Measurements from ENCODE around the gene ASCC3.

ASCC3 gene

DNA sequence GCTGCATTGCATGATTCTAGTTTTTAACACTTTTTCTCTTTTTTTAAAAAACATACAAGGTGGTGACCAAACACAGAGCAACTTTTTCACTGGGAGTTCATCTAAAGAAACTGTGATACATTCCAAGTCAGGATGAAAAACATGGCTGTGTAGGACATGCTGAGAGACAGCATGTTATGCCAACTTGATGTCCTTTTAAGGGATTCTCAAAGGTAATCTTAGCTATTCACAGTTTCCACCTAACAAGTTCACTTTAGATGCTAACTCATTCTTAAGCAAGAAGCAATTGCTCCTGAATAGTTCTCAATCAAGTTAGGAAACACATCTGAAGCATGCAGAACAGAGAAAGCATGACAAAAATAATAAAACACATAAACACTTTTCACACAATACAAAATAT lies 3.3 kb downstream of the ASCC3 start:
- no peak for TF ChIP-seq CTCF (conservative IDR thresholded peaks at IDR 0.05; ENCODE audit: low read depth)
- no peak overlapping the region for H3K27ac ChIP-seq
- DNase-seq (ENCODE audit: low spot score): no peak
- ChIA-PET POLR2A (ENCODE audit: low non-redundant PET) (no interaction called here), CTCF (no interaction called here)

DNA sequence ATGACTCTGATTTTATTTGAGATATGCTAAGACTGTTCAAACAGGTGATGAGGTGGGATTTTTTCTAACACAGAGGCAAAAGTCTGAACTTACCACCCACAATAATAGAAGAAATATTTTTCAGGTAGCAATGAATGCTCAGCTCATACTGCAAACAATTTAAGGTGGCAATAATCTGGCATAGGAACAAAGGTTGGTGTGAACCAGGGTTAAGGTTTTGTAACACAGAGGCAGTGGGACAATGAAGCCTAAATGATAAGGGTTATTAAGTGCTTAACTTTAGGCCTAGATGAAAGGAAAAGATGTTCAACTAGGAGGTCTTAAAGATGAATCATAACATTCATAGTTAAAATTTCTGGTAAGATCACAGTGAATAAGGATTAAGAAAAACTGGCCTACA lies 4.9 kb downstream of the ASCC3 start:
- ChIA-PET POLR2A (ENCODE audit: low non-redundant PET) (no interaction called here), CTCF (no interaction called here)
- DNase-seq (ENCODE audit: low spot score): no peak
- no peak overlapping the region for H3K27ac ChIP-seq
- TF ChIP-seq CTCF (conservative IDR thresholded peaks at IDR 0.05; ENCODE audit: low read depth): no peak

DNA sequence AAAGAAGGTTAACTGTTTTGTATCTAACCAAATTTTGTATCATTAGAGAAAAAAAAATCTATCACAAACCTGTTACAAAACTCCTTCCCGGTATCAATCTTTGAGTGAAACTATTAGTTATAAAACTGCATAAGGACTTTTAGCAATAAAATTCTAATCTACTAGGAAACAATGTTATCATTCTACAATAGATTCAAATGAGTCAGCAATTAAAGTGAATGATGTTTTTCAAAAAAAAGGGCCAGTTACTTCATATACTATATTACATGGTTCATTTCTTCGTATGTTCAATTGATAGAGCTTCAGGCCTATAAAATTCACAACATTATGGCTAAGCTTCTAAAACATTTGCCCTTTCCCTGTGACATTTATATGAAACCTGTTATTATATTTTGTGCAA lies 15.6 kb downstream of the ASCC3 start:
- POLR2A ChIA-PET (ENCODE audit: low non-redundant PET): no interaction called here
- CTCF ChIA-PET: no interaction called here
- DNase-seq (ENCODE audit: low spot score): no peak
- no peak overlapping the region for H3K27ac ChIP-seq
- TF ChIP-seq CTCF (conservative IDR thresholded peaks at IDR 0.05; ENCODE audit: low read depth): no peak

DNA sequence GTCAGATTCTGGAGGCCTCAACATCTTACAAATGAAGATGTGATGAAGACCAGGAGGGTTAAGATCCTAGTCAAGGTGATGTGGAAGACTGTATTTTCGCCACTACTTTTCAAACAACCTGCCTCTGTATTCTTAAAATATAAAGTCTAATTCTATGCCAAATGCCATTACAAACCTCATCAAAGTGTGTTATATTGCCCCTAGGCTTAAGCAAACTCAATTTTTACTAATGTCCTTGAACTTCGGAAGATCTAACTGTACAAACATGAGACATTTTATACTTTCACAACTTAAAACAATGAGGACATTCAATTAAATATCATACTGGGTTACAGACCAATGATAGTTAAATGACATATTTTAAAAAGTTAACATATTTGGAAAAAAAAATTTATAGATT lies 19.1 kb downstream of the ASCC3 start:
- TF ChIP-seq CTCF (conservative IDR thresholded peaks at IDR 0.05; ENCODE audit: low read depth): no peak
- no peak overlapping the region for H3K27ac ChIP-seq
- ChIA-PET CTCF (no interaction called here), POLR2A (ENCODE audit: low non-redundant PET) (no interaction called here)
- DNase-seq (ENCODE audit: low spot score): no peak

DNA sequence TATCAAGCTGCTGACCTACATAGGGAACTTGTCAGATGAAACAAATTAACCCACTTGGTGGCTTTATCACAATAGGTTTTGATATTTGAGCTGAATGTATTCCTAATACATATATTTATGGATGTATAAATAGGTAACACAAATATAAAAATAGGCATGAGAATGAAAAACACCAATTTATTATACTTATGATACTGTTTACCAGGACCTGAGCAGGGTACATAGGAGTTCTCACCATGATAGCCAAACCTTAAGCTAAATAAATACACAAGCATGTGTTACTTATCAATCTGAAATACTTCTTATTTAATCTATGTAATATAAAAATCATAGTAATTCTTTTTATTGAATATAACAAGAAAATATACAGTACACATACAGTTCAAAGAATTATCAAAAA lies 25.0 kb downstream of the ASCC3 start:
- POLR2A ChIA-PET (ENCODE audit: low non-redundant PET): no interaction called here
- DNase-seq (ENCODE audit: low spot score): no peak

DNA sequence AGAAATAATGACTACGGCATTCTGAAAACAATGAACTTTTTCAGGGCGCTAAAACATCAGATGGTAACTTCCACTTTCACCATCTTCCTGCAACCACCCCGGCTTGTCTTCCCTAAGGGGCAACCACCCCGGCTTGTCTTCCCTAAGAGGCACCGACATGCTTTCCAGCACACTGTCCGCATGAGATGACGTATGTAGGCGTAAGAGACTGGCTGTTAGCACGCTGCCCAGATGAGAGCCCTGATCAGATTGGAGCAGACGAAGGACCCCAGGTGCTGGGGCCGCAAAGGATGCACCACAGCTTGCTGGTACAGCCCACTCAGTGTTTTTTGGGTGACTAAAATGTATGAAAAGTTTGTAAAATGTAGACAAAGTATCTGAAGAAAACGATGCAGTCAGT lies 29.3 kb downstream of the ASCC3 start:
- no peak overlapping the region for H3K27ac ChIP-seq
- no peak for DNase-seq (ENCODE audit: low spot score)
- TF ChIP-seq CTCF (conservative IDR thresholded peaks at IDR 0.05; ENCODE audit: low read depth): no peak
- ChIA-PET CTCF (no interaction called here), POLR2A (ENCODE audit: low non-redundant PET) (no interaction called here)

More for the DNA sequence above, 25.0 kb downstream of the ASCC3 start:
- CTCF ChIA-PET: no interaction called here
- H3K27ac ChIP-seq: no peak overlapping the region
- TF ChIP-seq CTCF (conservative IDR thresholded peaks at IDR 0.05; ENCODE audit: low read depth): no peak

- no peak for TF ChIP-seq CTCF (conservative IDR thresholded peaks at IDR 0.05; ENCODE audit: low read depth)
- ChIA-PET CTCF (interaction anchor here (0.6 to 1.3 kb wide), 3 partner anchors 9 to 458 kb away, joined by 3 to 6 read pairs (median 5); no protein-coding TSS in a partner anchor), POLR2A (ENCODE audit: low non-redundant PET) (no interaction called here)
- no peak for DNase-seq (ENCODE audit: low spot score)
- H3K27ac ChIP-seq: no peak overlapping the region
These were observed 31.0 kb downstream of the ASCC3 start for GRCh38 chr6:100850174-100850573.
